Articular chondrocyte of knee joint (primary cell): Measurements from ENCODE around the gene COL1A2. TPM values are rescaled to one million over a fixed set of nuclear protein-coding genes. Genes with fewer than 3 reads are reported as not detected.

Experiments
- total RNA-seq: library from RNA; depleted of rRNA; stranded (reverse); fragments of >200 nt; gene quantifications from 2 replicates; pipeline ENCODE4 v1.2.3, GENCODE V29; 2012

COL1A2 gene
- total RNA-seq: 5,438 and 5,703 TPM in 2 replicates

GRCh38 chr7:94394437-94395140, at the start of gene COL1A2:
Gene COL1A2, plus strand, starts transcription at chr7:94394895. Its CDS starts 137 bp downstream, at chr7:94395032.

Other genes with a start within 250 kb of the COL1A2 start
- 23.6 and 24.3 TPM in 2 replicates for gene CASD1, start 114.9 kb downstream of the COL1A2 start, total RNA-seq